NCI-H128 (cell line): ENCODE data around the gene XCL2.

Source experiments
- DNase-seq: peaks from one replicate; lab custom pipeline; 2025; ENCODE audit not compliant: unreplicated experiment; lab: John Stamatoyannopoulos, UW

The XCL2 gene

DNA sequence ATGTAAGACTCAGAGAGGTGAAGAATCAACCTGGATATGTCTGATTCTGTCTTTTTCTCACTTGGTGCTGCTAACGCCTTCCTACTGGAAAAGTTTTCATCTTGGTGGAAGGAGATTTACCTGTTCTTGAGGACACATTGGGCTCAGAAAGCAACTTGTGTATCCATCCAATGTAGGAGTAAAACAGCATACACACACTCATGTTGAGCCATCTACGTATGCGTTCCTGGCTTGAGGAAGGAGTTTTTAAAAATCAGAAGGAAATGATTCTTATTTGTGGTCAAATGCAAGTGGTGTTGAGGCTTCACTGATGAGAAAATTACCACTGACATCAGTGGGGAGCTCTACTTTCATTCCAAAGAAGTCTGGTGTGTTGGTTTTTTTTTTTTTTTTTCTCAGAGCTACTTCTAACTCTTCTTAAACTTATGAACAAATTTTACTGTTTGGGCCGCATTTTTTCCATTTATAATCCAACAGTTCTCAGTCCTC is 25.6 kb downstream of the XCL2 start:
- DNase-seq, result no peak

DNA sequence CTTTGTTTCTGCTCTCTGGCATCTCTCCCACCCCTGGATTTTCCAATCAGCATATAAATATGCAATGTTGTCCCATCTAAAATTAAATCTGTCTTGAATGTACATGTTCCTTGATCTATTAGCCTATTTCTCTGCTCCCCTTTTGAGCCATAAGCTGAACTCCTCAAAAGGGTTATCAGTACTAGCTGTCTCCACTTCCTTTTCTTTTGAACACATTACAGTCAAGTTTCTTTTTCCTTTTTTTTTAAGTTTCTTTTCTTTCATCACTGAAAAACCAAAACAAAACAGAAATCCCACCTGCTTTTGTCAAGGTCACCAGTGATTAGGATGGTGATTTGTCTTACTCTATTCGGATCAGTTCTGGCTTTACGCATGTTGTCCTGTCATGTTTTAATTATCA is 29.3 kb downstream of the XCL2 start:
- DNase-seq, result no peak

DNA sequence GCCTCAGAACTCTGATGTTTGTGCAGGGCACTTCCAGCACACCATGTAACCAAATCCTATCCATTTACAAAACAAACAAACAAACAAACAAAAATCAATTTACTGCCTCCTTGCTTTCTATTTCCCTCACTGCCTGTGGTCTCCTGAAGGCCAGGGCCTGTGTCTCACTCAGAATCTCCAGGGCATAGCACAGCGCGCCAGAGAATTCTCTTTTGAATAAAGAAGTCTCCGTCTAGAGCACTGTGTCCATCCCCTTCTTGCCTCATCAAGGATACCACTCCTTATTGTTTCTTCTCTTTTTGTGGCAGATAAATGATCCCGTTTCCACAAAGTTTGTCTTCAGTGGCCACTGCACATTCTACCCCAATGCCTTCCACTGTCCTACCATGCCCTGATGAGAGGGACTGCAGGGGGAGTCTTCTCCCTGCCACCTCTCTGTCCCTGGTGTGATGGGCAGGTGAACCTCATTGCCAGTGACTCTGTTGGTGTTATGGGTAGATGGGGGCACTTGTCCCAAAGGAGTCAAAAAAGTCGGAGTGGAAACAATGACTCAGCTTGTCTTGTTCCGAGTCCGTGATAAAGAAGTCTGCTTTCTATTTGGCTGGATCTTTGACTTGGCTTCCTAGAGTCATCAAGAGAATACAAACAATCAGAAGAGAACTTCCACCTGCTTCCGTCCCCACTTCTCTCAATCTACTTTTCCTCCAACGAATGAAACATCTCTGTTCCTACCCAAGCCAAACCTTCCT is 30.0 kb downstream of the XCL2 start:
- DNase-seq, result no peak

DNA sequence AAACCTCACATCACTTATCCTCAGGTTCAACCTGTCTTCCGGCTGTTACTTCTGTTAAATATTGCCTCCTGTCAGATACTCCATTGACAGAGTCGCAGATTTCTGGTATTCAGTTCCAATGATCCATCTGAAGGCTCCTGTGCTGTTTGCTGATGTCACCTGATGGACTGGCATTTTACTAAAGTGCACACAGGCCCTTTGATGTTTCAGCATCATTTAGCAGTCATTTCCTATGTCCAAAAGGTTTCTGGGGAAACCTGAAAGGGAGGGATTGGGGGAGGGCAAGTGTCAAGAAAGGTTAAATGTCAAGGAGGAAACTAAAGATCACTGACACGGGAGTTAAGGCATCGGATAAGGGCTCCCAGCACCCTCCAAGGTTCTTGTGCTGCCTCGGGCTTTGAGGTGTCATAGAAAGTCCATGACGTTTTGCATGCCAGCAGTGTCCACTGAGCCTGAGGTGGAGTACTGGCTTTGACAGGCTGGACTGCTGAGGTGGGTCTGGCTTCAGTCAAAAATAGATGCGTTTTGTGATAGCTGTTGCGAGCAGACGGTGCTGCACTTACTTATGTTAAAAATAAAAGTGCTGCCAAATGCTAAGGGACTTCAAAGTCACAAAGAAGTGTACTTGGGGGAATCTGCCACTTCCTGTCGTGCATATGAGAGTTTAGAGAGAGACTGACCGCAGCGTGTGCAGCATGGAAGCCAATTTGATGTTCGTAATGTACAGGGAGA is 30.8 kb downstream of the XCL2 start:
- DNase-seq, result no peak

DNA sequence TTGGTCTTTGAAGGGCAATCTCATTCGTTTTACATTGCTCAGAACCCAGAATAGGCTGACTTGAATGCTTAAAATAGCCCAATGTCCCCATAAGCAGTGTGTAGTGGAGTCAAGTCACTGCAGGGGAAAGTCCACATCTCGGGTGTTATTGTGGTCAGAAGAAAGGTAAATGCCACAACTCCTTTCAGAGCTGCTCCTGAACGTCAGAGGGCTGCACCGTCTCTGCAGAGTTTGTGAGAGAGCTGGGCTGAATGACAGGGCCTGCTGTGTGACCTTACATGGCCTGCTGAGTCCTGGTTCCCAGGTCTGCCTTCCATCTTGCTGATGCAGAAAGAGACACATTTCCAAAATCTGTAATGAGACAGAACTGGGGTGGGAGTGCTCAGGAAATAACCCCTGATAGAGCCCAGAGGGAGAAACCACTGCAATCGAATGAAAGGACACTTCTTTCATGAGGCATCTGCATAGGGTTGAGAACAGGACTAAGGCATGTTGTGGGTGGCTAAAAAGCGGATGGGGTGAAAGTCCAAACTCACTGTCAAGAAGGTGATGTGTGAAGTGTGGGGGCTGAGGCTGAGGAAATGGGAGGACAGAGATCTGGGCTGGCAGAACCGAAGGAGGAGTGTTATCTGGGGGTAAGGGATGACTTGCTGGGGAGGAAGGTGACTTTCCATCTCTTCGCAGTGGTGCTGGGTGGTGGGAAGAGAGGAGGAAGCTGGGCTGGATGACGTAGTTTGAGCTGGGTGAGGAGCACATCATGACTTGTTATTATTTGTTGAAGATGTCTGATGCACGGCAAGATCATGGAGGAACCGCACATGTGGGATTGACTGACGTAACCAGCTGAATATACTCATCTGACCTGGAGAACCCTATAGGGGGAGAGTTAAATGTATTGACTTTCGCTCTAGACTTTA is 33.7 kb downstream of the XCL2 start:
- DNase-seq, result no peak

DNA sequence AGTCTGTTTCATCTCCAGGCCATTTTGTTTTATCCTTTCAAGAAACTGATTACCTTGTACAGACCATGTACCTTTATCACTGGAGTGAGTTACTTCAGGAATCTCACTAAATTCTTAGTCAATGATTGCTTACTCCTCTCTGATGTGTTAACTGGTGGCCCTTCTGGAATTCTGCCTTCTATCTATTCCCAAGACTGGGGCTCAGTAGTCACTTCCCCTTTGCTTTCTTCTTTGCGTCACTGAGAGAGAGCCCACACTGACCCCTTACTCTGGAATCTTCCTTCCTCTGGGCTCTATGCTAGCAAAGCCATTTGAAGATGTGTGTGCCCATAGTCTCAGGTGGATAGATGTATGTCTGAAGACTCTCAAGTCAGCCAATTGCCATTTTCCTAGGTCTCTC is 34.6 kb downstream of the XCL2 start:
- no peak for DNase-seq

DNA sequence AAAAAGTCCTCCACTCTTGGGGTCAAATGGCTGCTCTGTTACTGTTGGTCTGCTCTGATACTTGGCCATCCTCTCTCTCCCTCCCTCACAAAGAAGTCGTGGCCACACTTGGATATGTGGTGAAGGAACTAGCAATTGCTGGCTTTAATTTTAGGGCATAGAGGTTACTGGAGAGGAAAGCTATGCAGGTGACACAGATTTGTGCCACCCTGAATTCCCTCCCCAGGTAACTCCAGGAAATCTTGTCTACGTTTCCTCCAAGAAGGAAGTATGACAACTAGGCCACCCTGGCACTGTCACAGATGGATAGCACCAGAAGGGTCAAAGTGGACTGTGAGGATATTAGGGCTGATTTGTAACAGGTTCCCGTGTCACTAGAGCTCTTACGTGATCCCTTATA is 36.0 kb downstream of the XCL2 start:
- DNase-seq, result no peak

DNA sequence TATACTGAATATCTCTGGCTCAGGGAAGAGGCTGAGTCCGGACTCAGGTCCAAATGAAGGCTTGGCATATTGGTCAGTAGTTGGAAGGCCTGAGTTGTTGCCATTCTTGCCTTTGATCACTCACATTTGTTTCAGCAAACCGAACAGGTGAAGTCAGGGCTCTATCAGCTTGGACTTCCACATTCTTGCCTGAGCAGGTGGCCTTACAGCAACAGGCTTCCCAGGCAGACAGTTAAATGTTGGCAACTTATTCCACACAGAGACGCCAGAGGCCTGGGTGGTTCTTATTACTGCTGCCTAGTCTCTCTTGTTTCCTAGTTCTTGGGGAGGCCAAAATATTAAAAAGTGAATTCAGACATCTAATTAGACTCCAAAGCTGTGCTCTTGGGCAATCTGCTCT is 36.6 kb downstream of the XCL2 start:
- no peak for DNase-seq

DNA sequence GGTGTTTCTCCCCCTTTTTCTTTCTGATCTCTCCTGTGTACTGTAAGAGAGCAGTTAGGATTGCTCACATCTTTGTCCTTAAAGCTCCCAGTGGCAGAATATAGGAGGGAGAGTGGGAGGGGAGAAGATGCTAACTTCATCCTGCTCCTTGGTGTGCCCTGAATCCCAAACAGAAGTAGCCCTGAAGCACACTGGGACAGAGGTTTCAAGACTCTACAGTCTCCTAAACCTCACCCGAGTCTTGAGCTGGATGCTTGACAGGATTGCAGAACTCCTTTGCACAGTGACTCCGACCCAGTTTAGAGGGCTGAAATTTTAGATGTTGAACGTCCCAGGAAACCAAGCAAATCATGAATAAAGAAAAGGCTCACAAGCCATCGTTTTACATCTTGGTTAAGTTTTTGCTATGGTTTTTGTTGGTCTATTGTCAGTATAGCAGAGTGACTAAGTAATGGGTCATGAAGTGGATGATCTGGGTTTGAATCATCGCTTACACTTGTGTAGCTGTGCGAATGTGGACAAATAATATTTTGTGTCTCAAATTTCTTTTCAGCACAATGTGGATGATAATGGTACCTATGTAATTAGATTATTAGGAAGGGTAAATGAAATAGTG is 37.5 kb downstream of the XCL2 start:
- no peak for DNase-seq

DNA sequence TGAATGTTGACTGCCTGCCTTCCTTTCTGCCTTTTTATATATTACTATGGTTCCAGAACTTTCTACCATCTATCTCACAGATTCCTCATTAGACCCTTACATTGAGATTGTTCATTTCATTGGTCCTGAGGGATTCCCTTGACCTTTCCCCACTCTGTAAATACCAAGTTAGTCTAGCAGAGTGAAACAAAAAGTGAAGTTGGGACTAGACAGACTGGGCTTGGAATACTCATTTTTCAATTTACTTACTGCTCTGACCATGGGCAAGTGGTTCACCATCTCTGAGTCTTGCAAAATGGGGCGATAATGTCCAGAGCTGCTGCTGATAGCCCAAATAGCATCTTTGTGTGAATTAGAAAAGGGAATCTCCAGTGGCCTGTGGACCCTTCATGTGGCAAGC is 38.8 kb downstream of the XCL2 start:
- DNase-seq, result no peak

DNA sequence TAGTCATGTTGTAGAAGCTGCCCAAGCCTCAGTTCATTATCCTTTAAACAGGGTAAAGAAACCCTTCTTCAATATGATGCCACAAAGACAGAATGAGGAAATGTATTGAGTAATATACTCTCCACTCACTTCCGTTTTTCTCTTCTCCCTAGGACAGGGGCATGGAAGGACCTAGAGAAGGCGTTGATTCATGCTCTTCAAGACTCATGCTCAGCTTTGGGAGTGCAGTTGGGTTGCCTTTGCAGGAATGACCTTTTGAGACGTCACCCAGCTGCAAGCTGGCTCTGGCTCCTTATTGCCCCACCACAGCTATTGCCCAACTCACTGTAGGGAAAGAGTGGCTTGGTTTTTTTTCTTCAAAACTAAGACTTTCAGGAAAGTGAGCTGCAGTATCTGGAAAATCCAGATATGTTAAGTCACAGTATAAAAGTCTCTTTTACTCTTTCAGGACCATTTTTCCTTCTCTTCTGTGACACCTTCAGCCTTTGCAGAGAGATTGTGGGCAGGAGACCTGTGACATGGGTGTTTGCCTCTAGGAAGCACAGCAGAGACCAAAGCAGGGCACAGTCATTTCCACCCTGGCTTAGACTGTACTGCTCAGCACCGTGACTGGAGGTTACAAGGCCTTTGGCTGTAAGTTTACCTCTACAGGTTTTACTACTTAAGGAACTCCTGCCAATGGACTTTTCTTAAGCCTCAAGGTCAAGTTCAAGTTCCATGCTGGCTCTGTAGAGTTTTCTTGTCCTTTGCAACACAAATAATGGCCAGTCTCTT is 39.5 kb downstream of the XCL2 start:
- DNase-seq, result no peak

DNA sequence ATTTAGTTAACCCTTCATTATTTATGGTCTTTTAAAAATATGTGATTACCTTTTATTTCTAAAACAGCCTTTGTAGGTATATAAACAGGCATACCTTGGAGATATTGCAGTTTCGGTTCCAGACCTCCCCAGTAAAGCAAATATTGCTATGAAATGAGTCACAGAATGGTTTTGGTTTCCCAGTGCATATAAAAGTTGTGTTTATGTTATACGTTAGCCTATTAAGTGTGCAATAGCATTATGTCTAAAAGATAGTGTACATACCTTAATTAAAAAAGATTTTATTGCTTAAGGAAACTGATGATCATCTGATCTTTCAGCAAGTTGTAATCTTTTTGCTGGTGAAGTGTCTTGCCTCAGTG is 44.1 kb downstream of the XCL2 start:
- no peak for DNase-seq

DNA sequence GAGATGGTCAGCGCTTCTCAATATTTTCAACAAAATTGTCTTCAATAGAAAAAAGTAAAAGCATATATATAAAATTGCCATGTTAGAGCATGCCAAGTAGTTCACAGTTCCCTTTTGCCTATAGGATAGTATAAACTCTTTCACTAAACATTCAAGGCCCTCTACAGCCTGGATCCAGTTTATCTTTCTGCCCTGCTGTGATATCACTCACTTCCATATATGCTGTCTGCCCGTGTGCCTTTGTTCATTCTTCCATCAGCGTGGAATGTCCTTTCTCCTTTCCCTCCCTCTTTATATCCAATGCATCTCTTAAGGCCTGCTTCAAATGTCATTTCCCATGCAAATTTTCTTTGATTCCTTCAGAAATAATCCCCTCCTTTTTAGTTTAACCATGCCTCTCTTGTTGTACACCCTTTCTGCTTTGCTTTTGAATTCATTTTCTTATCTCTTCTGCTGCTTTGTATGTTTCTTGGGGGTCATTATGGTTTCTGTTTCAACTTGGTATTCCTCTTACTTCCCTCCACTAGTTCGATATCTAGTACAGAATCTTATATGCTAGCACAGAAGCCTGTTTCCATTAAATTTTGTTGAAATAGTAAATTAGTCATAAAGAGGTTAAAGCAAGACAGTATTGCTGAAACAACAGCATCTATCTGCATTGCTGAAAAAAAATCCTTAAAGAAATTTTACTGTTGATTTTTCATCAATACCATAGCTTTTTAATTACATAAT is 44.7 kb downstream of the XCL2 start:
- DNase-seq, result no peak

DNA sequence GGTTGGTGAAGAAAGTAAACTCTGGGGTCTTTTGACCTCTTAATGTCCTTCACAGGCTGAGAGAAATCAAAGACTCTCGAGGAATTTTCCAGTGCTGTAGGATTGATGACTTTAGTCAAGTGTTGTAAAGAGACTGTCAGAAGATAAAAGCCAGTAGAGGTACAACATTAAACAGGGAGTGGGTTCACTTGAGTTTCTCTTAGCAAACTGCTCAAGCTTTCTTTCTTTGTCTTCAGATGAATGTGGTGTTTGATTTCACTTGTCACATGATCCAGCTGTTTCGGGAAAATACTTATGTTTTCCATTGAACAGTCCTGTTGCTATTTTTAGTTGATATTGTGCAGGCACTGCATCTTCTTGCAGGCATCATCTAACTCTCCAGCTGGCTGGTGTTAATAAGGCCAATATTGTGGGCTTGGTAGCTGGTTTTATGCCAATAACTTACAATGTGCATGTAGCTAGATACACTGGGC is 45.6 kb downstream of the XCL2 start:
- DNase-seq, result no peak

DNA sequence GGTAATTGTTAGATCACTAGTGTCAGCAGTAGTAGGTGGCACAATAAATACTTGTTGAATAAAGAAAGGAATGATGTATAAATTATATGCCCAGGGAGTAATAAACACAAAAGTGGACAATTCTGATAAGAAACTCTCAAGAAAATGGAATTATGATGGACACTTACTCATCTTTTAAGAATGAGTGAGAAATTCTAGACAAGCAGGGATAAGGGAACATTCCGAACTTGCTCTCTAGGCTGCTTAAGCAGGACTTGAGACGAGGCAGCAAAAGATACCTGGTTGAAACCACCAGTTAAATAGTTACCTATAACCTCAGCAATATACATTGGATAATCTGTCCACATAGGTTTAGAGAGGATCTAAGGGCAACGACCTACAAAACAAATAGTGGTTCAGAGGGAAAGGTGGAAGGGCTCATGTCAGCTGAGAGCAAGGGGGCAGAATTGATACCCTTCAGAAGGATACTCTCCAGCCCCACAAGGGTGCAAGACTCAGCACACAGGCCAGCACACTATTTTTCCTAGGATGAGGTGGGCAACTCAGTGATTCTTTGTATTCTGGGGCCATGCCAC is 46.3 kb downstream of the XCL2 start:
- DNase-seq, result no peak

DNA sequence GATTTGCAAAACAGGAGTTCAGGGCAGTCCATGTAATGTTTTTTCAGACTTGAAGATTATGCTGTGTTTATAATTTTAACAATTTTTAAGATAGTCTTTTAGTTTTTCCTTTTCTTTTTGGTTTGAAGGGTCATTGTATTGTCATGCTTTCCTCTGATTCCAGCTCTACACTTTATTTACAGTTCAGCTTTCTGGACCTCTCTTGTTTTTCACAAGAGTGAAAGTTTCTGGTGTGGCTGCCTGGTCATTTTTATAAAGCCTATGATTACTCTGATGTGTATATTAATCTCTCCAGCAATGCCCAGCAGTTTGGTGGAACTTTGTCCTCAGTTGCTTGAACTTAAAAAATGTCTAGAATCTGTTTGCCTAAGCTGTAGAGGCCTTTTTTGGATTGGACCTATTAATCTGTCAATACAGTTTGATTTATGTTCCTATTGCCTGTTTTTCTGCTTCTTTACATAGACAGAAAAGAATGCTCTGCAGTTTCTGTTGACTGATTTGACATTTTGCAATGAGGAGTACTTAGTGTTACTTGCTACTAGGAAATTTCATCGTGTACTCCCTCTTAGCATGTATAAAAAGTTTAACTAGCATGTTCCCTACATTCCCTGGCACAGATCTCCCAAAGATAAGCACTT is 52.2 kb downstream of the XCL2 start:
- no peak for DNase-seq
